Vagina (tissue), 2 donors: ENCODE results near the gene ADM5.

Source experiments
- CTCF ChIP-seq, 3 experiments: fragments of 450-650 bp in 2 of 3; fragments of 200-600 bp in 1 of 3; sonication (generic) in 1 of 3; IDR thresholded peaks; one replicate each; pipeline ENCODE4 v1.5.1; 2017 to 2019; ENCODE audit warnings: antibody characterized with exemption in 3 of 3, mild to moderate bottlenecking in 2 of 3, moderate library complexity in 2 of 3
- POLR2A ChIP-seq, 2 donors: fragments of 450-650 bp; IDR thresholded peaks; one replicate each; pipeline ENCODE4 v1.6.1; 2017; ENCODE audit warnings: antibody characterized with exemption in 2 of 2, mild to moderate bottlenecking in 2 of 2, moderate library complexity in 2 of 2
- POLR2AphosphoS5 ChIP-seq, 2 donors: sonication (generic); formaldehyde crosslinking; IDR thresholded peaks; one replicate each; pipeline ENCODE4 v1.9.0; 2017; ENCODE audit warnings: antibody characterized with exemption in 2 of 2, mild to moderate bottlenecking in 2 of 2, low read depth in 1 of 2; ENCODE audit not compliant: insufficient read depth in 1 of 2

GRCh38 chr19:49679771-49680413 lies 9.5 kb upstream of the ADM5 start:
- no peak for TF ChIP-seq POLR2AphosphoS5 (IDR thresholded peaks at IDR 0.05; ENCODE audit: insufficient read depth in 1 of 2, low read depth in 1 of 2)
- TF ChIP-seq CTCF (IDR thresholded peaks at IDR 0.05), result no peak
- TF ChIP-seq POLR2A (IDR thresholded peaks at IDR 0.05), result no peak
